ENCODE measurements around the gene ATP5F1D.
A peak's percentile ranks its signal among the peaks of the same experiment; 100 is the strongest.

- TF ChIP-seq POLR2AphosphoS5 (IDR thresholded peaks at IDR 0.05) (peak in 1 of 2 donors; percentile 20), POLR2A (IDR thresholded peaks at IDR 0.05) (no peak)
- TF ChIP-seq, protein P1, sequence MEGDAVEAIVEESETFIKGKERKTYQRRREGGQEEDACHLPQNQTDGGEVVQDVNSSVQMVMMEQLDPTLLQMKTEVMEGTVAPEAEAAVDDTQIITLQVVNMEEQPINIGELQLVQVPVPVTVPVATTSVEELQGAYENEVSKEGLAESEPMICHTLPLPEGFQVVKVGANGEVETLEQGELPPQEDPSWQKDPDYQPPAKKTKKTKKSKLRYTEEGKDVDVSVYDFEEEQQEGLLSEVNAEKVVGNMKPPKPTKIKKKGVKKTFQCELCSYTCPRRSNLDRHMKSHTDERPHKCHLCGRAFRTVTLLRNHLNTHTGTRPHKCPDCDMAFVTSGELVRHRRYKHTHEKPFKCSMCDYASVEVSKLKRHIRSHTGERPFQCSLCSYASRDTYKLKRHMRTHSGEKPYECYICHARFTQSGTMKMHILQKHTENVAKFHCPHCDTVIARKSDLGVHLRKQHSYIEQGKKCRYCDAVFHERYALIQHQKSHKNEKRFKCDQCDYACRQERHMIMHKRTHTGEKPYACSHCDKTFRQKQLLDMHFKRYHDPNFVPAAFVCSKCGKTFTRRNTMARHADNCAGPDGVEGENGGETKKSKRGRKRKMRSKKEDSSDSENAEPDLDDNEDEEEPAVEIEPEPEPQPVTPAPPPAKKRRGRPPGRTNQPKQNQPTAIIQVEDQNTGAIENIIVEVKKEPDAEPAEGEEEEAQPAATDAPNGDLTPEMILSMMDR (IDR thresholded peaks at IDR 0.05): no peak
Measured at GRCh38 chr19:1232652-1233072, 8.9 kb upstream of the ATP5F1D start.

Data from upper lobe of left lung (tissue), 4 donors.